GM19397 (cell line): ENCODE measurements around the gene PKN3.
"Not testable (repeated sequence)": the region's sequence is repeated elsewhere in the genome, so short reads cannot be mapped to it uniquely, and the experiment has no call there.

Experiments
- ATAC-seq: cut with Tn5 transposase; IDR thresholded peaks from one replicate; pipeline ENCODE4 v1.9.1; 2021; ENCODE audit warnings: mild to moderate bottlenecking, moderate library complexity; ENCODE audit not compliant: unreplicated experiment

The PKN3 gene

GRCh38 chr9:128690684-128691034 is 11.6 kb upstream of the PKN3 start:
- ATAC-seq = no peak

GRCh38 chr9:128693738-128694137 is 8.6 kb upstream of the PKN3 start:
- ATAC-seq = not testable (repeated sequence)

DNA sequence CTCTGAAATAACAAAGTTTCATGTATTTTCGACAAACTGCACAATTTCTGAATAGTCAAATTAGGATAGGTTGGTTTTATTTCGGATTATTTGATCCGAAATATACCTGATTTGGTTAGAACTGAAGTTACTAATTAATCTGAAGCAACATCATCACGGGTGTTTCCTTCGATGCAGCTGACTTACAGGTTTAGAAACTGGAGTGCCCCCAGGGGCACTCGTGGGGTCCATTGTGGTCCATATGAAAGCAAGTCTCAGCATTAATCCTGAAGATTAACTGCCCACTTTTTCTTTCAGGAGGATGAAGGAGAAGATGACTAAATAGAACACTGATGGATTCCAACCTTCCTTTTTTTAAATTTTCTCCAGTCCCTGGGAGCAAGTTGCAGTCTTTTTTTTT is 8.0 kb upstream of the PKN3 start:
- ATAC-seq = no peak

GRCh38 chr9:128696923-128697707 is 5.2 kb upstream of the PKN3 start:
- ATAC-seq = no peak

DNA sequence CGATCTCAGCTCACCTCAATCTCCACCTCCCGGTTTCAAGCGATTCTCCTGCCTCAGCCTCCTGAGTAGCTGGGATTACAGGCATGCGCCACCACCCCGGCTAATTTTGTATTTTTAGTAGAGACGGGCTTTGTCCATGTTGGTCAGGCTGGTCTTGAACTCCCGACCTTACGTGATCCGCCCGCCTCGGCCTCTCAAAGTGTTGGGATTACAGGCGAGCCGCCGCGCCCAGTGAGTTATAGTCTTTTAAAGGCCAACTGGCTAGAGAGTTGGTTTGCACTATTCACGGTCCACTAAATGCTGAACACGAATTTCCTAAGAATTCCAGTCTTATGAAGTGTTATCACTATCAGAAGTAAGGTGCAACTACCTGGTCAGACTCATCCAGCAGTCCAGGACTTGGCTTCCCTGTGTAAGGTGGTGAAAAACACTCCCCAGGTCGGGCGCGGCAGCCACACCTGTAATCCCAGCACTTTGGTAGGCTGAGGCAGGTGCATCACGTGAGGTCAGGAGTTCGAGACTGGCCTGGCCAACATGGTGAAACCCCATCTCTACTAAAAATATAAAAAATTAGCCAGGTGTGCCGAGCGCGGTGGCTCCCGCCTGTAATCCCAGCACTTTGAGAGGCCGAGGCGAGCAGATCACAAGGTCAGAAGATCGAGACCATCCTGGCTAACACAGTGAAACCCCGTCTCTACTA is 3.1 kb upstream of the PKN3 start:
- not testable (repeated sequence) for ATAC-seq

DNA sequence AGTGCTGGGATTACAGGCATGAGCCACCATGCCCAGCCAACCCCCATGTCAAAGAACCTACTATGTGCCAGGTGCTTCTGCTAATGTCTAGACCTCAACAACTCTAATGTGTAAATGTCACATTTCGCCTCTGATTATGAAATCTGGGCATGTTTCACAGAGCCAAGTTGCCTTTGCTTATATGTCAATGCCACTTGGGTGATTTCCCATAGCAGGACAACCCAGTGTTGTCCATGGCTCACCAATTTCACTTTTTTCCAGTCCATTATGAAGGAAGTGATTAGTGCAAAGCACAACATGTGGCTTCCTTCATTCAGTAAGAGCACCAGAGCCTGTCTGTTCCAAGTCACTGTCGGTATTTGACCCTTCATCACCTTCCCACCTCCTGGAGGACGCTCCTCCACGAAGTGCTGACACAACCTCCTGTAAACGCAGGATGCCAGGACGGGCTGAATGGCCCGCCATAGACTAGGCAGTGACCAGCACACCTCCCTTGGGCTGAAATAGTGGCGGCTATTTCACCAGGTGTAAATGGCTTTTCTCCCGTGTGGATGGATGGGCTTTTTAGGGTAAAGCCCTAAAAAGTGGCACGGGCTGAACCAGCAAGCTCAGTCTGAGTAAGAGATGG is 962 bp upstream of the PKN3 start:
- ATAC-seq = no peak

DNA sequence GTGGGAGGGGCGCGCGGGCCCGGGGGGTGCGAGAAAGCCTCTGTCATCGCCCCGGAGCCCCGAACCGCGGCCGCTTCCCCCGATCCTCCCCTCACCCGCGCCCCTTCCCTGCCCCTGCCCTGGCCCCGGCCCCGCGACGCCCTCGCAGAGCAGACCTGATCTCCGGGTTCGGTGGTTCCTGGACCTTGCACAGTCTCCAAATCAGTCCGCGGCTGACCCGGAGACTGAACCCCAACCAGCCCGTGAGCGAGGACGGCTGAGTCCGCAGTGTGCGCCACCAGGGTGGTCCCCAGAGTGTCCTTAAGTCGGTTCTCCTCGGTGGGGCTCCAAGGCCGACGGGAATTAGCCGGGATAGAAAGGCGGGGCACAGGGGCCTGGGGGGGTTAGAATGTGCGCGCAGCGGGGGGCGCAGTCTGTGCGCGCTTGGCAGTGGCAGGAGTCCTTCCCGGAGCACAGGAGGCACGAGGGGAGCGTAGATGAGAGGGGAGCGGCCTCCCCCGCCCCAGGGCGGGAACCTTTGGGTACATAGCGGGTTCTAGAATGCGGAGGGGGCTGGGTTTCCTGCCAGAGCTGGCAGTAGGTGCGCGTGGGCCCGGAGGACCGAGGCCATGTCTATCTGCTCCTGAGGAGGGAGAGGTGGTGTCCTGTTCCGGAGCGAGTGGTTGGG is 779 bp downstream of the PKN3 start:
- ATAC-seq = peak; percentile 19

- no peak for ATAC-seq
Measured at GRCh38 chr9:128703616-128704355, 1.5 kb downstream of the PKN3 start.

GRCh38 chr9:128704356-128704670 is 2.0 kb downstream of the PKN3 start:
- no peak for ATAC-seq

GRCh38 chr9:128705051-128705965 is 3.0 kb downstream of the PKN3 start:
- no peak for ATAC-seq

- no peak for ATAC-seq
Measured at GRCh38 chr9:128706045-128706444, 3.7 kb downstream of the PKN3 start.

DNA sequence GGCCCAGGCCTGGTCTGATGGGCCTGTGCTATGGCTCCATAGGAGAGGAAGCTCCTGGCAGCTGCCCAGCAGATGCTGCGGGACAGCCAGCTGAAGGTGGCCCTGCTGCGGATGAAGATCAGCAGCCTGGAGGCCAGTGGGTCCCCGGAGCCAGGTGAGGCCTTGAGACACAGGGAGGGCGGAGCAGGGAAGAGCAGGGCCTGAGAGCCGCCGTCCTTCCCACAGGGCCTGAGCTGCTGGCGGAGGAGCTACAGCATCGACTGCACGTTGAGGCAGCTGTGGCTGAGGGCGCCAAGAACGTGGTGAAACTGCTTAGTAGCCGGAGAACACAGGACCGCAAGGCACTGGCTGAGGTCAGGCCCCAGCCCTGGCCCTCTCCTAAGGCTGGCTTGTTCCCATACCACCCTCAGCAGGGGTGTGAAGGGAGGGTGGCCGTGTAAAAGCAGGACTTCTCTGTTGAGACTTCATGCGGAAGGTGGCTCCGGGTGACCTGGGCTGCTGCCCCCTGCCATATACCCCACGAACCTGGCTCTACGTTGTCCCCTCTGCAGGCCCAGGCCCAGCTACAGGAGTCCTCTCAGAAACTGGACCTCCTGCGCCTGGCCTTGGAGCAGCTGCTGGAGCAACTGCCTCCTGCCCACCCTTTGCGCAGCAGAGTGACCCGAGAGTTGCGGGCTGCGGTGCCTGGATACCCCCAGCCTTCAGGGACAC is 4.5 kb downstream of the PKN3 start:
- no peak for ATAC-seq

DNA sequence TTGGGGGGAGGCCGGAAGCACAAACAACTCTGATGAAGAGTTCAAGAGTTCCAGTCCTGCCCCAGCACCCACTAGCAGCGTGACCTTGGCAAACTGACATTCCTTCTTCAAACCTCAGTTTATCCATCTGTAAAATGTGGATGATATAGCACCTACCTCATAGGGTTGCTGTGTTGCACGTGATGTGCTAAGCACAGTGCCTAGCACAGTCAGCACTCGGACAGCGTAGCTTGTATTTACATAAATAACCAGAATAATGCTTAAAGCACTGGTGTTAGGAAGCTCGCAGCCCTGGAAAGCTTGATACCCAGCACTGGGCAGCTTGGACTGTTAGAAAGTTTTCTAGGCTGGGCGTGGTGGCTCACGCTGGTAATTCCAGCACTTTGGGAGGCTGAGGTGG is 5.1 kb downstream of the PKN3 start:
- no peak for ATAC-seq

DNA sequence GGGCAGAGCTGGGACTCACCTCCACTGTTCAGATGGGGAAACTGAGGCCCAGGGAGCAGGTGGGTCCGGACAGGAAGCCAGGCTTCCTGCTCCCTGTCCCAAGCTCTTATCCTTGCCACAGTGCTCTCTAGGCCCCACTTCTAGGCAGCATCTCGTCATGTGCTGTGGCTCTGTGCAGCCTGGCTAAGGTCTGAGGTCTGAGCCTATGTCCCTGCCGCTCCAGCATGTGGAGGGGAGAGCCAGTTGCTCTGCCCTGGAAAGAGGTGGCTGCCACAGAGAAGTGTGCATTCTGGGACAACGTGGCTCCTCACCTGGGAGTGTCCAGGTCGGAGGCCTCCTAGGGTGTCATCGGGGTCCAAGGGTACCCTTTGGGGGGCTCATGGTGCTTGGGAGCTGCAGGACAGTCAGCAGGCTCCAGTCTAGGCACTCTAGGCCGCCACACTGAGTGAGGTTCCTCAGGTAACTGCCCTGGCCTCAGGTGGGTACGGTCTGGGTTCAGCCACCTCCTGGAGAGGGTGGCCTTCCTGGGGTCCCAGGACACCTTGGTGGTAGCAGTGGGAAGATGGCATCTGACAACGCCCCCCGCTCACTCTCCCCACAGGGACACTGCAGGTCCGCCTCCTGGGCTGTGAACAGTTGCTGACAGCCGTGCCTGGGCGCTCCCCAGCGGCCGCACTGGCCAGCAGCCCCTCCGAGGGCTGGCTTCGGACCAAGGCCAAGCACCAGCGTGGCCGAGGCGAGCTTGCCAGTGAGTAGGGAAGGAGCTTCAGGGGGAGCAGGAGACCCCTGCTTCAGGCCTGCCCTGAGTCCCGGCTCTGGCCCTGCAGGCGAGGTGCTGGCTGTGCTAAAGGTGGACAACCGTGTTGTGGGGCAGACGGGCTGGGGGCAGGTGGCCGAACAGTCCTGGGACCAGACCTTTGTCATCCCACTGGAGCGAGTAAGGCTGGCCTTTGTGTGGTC is 10.4 kb downstream of the PKN3 start:
- ATAC-seq = no peak

DNA sequence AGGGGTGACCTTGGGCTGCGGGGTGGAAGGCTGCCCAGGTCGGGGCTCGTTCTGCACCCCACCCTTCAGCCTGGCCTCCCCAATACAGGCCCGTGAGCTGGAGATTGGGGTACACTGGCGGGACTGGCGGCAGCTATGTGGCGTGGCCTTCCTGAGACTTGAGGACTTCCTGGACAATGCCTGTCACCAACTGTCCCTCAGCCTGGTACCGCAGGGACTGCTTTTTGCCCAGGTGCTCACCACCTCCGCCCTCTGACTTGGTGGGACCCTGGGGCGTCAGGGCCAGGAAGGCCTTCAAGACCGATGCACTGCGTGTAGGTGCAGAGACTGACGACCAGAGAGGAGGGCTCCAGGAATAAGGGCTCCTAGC is 11.1 kb downstream of the PKN3 start:
- no peak for ATAC-seq

- ATAC-seq = no peak
Measured at GRCh38 chr9:128713941-128714573, 11.8 kb downstream of the PKN3 start.

DNA sequence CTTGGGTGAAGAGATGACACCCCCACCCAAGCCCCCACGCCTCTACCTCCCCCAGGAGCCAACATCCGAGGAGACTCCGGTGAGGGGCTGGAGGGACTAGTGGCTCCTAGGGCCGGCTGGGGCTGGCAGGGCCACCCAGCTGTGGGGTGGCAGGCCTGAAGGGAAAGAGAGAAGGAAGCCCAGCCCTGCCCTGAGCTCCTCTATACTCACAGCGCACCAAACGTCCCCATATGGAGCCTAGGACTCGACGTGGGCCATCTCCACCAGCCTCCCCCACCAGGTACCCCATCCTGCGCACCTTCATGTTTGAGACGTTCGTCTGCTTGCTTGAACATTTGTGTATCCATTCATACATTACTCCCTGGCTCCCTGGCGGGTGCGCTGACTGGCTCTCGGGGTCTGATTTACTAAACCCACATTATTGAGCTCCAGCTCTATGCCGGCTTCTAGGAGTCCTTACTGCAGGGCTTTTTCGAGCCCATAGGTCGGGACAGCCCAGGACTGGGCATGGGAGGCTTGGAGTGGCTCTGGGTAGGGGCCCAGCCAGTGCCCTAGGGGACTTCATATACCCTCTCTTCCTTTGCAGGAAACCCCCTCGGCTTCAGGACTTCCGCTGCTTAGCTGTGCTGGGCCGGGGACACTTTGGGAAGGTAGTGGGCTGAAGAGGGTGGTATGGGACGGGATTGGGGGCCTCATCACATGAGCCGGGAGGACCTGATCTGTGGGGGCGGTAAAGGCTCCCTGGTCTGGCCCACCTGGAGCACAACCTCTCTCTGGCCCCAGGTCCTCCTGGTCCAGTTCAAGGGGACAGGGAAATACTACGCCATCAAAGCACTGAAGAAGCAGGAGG is 12.5 kb downstream of the PKN3 start:
- ATAC-seq = no peak
